ENCODE results near the gene MGAT4B. TPM values are rescaled to one million over a fixed set of nuclear protein-coding genes. Genes with fewer than 3 reads are reported as not detected.

MGAT4B gene
- total RNA-seq, 1 experiment from 2014 or later, result 151 TPM

- ChIA-PET POLR2A (no interaction called here), CTCF (interaction anchor here (0.5 to 1.6 kb wide), 3 partner anchors 11 to 77 kb away, joined by 3 to 10 read pairs (median 4); no protein-coding TSS in a partner anchor)
- Mint-ChIP-seq H3K9me3 (no peaks in the 10 kb centered on the region), H3K4me3 (peak overlapping the region; percentile 87), H3K27me3 (ENCODE audit: low read depth) (peaks cover 11% of the 10 kb centered on the region), H3K4me1 (peaks cover 33% of the 10 kb centered on the region), H3K36me3 (peaks cover 38% of the 10 kb centered on the region), H3K27ac (no peak overlapping the region; the same call in 1 of the 2 replicates)
- DNase-seq (ENCODE audit: low spot score), result no peak
- ATAC-seq, result no peak
- TF ChIP-seq, protein P1, sequence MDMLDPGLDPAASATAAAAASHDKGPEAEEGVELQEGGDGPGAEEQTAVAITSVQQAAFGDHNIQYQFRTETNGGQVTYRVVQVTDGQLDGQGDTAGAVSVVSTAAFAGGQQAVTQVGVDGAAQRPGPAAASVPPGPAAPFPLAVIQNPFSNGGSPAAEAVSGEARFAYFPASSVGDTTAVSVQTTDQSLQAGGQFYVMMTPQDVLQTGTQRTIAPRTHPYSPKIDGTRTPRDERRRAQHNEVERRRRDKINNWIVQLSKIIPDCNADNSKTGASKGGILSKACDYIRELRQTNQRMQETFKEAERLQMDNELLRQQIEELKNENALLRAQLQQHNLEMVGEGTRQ (CRISPR knock-in tag; IDR thresholded peaks at IDR 0.05), result no peak
These were observed 15.4 kb upstream of the MGAT4B start for GRCh38 chr5:179822059-179822432.

GRCh38 chr5:179821298-179822058 lies 14.8 kb upstream of the MGAT4B start:
- DNase-seq (ENCODE audit: low spot score), result peak; percentile 76
- H3K9me3 Mint-ChIP-seq, result no peaks in the 10 kb centered on the region
- ATAC-seq, result peak; percentile 68
- POLR2A ChIA-PET, result interaction anchor here (0.9 to 1.7 kb wide), 2 partner anchors 15 to 24 kb away, joined by 3 to 4 read pairs; partner anchors contain the start of gene MGAT4B
- peaks cover 33% of the 10 kb centered on the region for H3K4me1 Mint-ChIP-seq
- peak overlapping the region; percentile 63; the same call in 1 of the 2 replicates for H3K27ac Mint-ChIP-seq
- H3K4me3 Mint-ChIP-seq, result peak overlapping the region; percentile 87
- CTCF ChIA-PET, result interaction anchor here (0.5 to 2.5 kb wide), 6 partner anchors 10 to 77 kb away, joined by 3 to 20 read pairs (median 4); no protein-coding TSS in a partner anchor
- peaks cover 32% of the 10 kb centered on the region for H3K36me3 Mint-ChIP-seq
- H3K27me3 Mint-ChIP-seq (ENCODE audit: low read depth), result peaks cover 12% of the 10 kb centered on the region
- TF ChIP-seq CREM (CRISPR knock-in tag; IDR thresholded peaks at IDR 0.05), result no peak
- no peak for TF ChIP-seq NFATC4 (CRISPR knock-in tag; IDR thresholded peaks at IDR 0.05)
- TF ChIP-seq E2F5 (CRISPR knock-in tag; IDR thresholded peaks at IDR 0.05), result no peak
- TF ChIP-seq ZBTB21 (CRISPR knock-in tag; IDR thresholded peaks at IDR 0.05; ENCODE audit: borderline replicate concordance), result no peak
- no peak for TF ChIP-seq ZNF512 (CRISPR knock-in tag; IDR thresholded peaks at IDR 0.05; ENCODE audit: borderline replicate concordance)
- TF ChIP-seq GABPB1 (CRISPR knock-in tag; IDR thresholded peaks at IDR 0.05), result no peak
- TF ChIP-seq MYBL2 (CRISPR knock-in tag; IDR thresholded peaks at IDR 0.05), result no peak
- TF ChIP-seq FOXK1 (CRISPR knock-in tag; IDR thresholded peaks at IDR 0.05), result peak; percentile 83
- TF ChIP-seq NR2C2 (CRISPR knock-in tag; IDR thresholded peaks at IDR 0.05), result no peak
- no peak for TF ChIP-seq SMAD4 (CRISPR knock-in tag; IDR thresholded peaks at IDR 0.05)
- no peak for TF ChIP-seq ZNF416 (CRISPR knock-in tag; IDR thresholded peaks at IDR 0.05)
- 0 out of 2 replicates have a peak, but pooled peaks have one; percentile 55 for TF ChIP-seq KAT7 (CRISPR knock-in tag; IDR thresholded peaks at IDR 0.05; ENCODE audit: borderline replicate concordance)
- no peak for TF ChIP-seq NFE2L1 (CRISPR knock-in tag; IDR thresholded peaks at IDR 0.05)
- TF ChIP-seq ETV6 (CRISPR knock-in tag; IDR thresholded peaks at IDR 0.05), result 0 out of 2 replicates have a peak, but pooled peaks have one; percentile 45
- no peak for TF ChIP-seq CBFB (CRISPR knock-in tag; IDR thresholded peaks at IDR 0.05; ENCODE audit: low read depth)
- TF ChIP-seq PRRX2 (CRISPR knock-in tag; IDR thresholded peaks at IDR 0.05), result no peak
- TF ChIP-seq ZNF423 (CRISPR knock-in tag; IDR thresholded peaks at IDR 0.05), result peak; percentile 0; the same call in 1 of the 2 replicates
- 0 out of 2 replicates have a peak, but pooled peaks have one; percentile 8 for TF ChIP-seq ATF1 (CRISPR knock-in tag; IDR thresholded peaks at IDR 0.05)
- no peak for TF ChIP-seq FOXP4 (CRISPR knock-in tag; IDR thresholded peaks at IDR 0.05)
- TF ChIP-seq, protein P2, sequence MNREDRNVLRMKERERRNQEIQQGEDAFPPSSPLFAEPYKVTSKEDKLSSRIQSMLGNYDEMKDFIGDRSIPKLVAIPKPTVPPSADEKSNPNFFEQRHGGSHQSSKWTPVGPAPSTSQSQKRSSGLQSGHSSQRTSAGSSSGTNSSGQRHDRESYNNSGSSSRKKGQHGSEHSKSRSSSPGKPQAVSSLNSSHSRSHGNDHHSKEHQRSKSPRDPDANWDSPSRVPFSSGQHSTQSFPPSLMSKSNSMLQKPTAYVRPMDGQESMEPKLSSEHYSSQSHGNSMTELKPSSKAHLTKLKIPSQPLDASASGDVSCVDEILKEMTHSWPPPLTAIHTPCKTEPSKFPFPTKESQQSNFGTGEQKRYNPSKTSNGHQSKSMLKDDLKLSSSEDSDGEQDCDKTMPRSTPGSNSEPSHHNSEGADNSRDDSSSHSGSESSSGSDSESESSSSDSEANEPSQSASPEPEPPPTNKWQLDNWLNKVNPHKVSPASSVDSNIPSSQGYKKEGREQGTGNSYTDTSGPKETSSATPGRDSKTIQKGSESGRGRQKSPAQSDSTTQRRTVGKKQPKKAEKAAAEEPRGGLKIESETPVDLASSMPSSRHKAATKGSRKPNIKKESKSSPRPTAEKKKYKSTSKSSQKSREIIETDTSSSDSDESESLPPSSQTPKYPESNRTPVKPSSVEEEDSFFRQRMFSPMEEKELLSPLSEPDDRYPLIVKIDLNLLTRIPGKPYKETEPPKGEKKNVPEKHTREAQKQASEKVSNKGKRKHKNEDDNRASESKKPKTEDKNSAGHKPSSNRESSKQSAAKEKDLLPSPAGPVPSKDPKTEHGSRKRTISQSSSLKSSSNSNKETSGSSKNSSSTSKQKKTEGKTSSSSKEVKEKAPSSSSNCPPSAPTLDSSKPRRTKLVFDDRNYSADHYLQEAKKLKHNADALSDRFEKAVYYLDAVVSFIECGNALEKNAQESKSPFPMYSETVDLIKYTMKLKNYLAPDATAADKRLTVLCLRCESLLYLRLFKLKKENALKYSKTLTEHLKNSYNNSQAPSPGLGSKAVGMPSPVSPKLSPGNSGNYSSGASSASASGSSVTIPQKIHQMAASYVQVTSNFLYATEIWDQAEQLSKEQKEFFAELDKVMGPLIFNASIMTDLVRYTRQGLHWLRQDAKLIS (CRISPR knock-in tag; IDR thresholded peaks at IDR 0.05; ENCODE audit: borderline replicate concordance), result no peak
- TF ChIP-seq ATF6 (CRISPR knock-in tag; IDR thresholded peaks at IDR 0.05), result no peak

All from WTC11 (cell line).